HepG2 (cell line): ENCODE data around the gene NELFCD. TPM values are rescaled to one million over a fixed set of nuclear protein-coding genes. Genes with fewer than 3 reads are reported as not detected.
A peak's percentile ranks its signal among the peaks of the same experiment; 100 is the strongest.

Source experiments
- BHLHE40 ChIP-seq: IDR thresholded peaks from 2 replicates; pipeline ENCODE4 v1.6.1; 2011; ENCODE audit warnings: low read length, improper control_type of control experiment
- HNRNPL ChIP-seq: fragments of 200-400 bp; formaldehyde crosslinking; IDR thresholded peaks from 2 replicates; pipeline ENCODE4 v1.6.1; 2017; ENCODE audit warnings: mild to moderate bottlenecking, low read depth, low read length
- MAFG ChIP-seq: sonication (generic); formaldehyde crosslinking; IDR thresholded peaks from 2 replicates; pipeline ENCODE4 v1.5.1; 2020; ENCODE audit warnings: mild to moderate bottlenecking, missing genetic modification reagents
- MED1 ChIP-seq: sonication (generic); formaldehyde crosslinking; IDR thresholded peaks from 2 replicates; pipeline ENCODE4 v1.4.0; 2020; ENCODE audit warnings: missing genetic modification reagents
- MEIS2 ChIP-seq: sonication (generic); formaldehyde crosslinking; IDR thresholded peaks from 2 replicates; pipeline ENCODE4 v1.9.0; 2021; ENCODE audit warnings: mild to moderate bottlenecking, missing genetic modification reagents
- MIER3 ChIP-seq: IDR thresholded peaks from 2 replicates; pipeline ENCODE4 v1.6.1; 2016; ENCODE audit warnings: missing compliant biosample characterization, borderline replicate concordance
- MTA1 ChIP-seq: sonication (generic); formaldehyde crosslinking; IDR thresholded peaks from 2 replicates; pipeline ENCODE4 v1.4.0; 2020; ENCODE audit warnings: missing genetic modification reagents, mild to moderate bottlenecking, borderline replicate concordance
- ONECUT2 ChIP-seq: sonication (generic); formaldehyde crosslinking; IDR thresholded peaks from 2 replicates; pipeline ENCODE4 v1.4.0; 2020; ENCODE audit warnings: missing genetic modification reagents
- PCBP2 ChIP-seq: fragments of 200-400 bp; formaldehyde crosslinking; optimal IDR thresholded peaks from 2 replicates; pipeline ENCODE3; 2018; ENCODE audit warnings: low read length, low read depth; ENCODE audit not compliant: poor library complexity, severe bottlenecking
- REPIN1 ChIP-seq: sonication (generic); formaldehyde crosslinking; IDR thresholded peaks from 2 replicates; pipeline ENCODE4 v1.8.0; 2022; ENCODE audit warnings: missing genetic modification reagents, low read depth, mild to moderate bottlenecking, borderline replicate concordance
- TFDP2 ChIP-seq: sonication (generic); formaldehyde crosslinking; IDR thresholded peaks from 2 replicates; pipeline ENCODE4 v1.4.0; 2020; ENCODE audit warnings: missing genetic modification reagents
- ZMAT5 ChIP-seq: sonication (generic); formaldehyde crosslinking; IDR thresholded peaks from 2 replicates; pipeline ENCODE4 v1.5.0; 2020; ENCODE audit warnings: mild to moderate bottlenecking, low read depth, missing genetic modification reagents, borderline replicate concordance
- ZNF256 ChIP-seq: sonication (generic); formaldehyde crosslinking; conservative IDR thresholded peaks from 2 replicates; pipeline ENCODE4 v1.4.0; 2020; ENCODE audit warnings: missing genetic modification reagents
- ZNF326 ChIP-seq: sonication (generic); formaldehyde crosslinking; IDR thresholded peaks from 2 replicates; pipeline ENCODE4 v1.4.0; 2020; ENCODE audit warnings: missing genetic modification reagents, borderline replicate concordance
- ZNF331 ChIP-seq: sonication (generic); formaldehyde crosslinking; IDR thresholded peaks from 2 replicates; pipeline ENCODE4 v1.4.0; 2020; ENCODE audit warnings: missing genetic modification reagents
- ZNF724P ChIP-seq: sonication (generic); formaldehyde crosslinking; IDR thresholded peaks from 2 replicates; pipeline ENCODE4 v1.8.0; 2022; ENCODE audit warnings: missing genetic modification reagents, borderline replicate concordance
- ZSCAN9 ChIP-seq: IDR thresholded peaks from 2 replicates; pipeline ENCODE4 v1.6.1; 2016; ENCODE audit warnings: borderline replicate concordance
- polyA plus RNA-seq, 8 experiments: library from polyadenylated mRNA; depleted of rRNA in 3 of 8; stranded (reverse) in 7 of 8; unstranded in 1 of 8; fragments of >200 nt; fragmentation: Illumina TruSeq in 4 of 8; extraction: Trizol in 4 of 8; gene quantifications; 2 replicates each; pipeline versions ENCODE4 v1.2.1 to v1.2.3, GENCODE V29; 2011 to 2016; ENCODE audit warnings: low read depth in 4 of 8, missing spikeins in 1 of 8, mixed read lengths in 1 of 8; ENCODE audit not compliant: insufficient read depth in 1 of 8
- total RNA-seq, 5 experiments: library from RNA; depleted of rRNA; stranded (reverse); fragments of >200 nt; fragmentation: Illumina TruSeq; extraction: Trizol; gene quantifications; 2 replicates each; pipeline ENCODE4 v1.2.3, GENCODE V29; 2016; ENCODE audit warnings: low read depth in 1 of 5
- TF ChIP-seq, protein P1 (sequence below): IDR thresholded peaks from 2 replicates; pipeline ENCODE4 v1.6.1; 2016; ENCODE audit warnings: mild to moderate bottlenecking, missing biosample characterization, missing genetic modification reagents
- TF ChIP-seq, protein P2 (sequence below): sonication (generic); formaldehyde crosslinking; IDR thresholded peaks from 2 replicates; pipeline ENCODE4 v1.5.0; 2020; ENCODE audit warnings: mild to moderate bottlenecking, missing genetic modification reagents, borderline replicate concordance

Gene NELFCD
- total and polyA plus RNA-seq, 2 of the 13 experiments (the other 11 are each of a cell fraction or from before 2014, with no cell fraction given): 159 to 203 TPM

- TF ChIP-seq MIER3 (no peak), MEIS2 (CRISPR knock-in tag) (no peak), PCBP2 (no peak), TFDP2 (CRISPR knock-in tag) (no peak), ZNF724P (CRISPR knock-in tag) (no peak), ZSCAN9 (no peak), ONECUT2 (CRISPR knock-in tag) (no peak), ZNF326 (CRISPR knock-in tag) (no peak), BHLHE40 (no peak), REPIN1 (no peak), HNRNPL (peak; percentile 77; the same call in 1 of the 2 replicates), ZNF256 (CRISPR knock-in tag) (no peak), MTA1 (CRISPR knock-in tag) (0 out of 2 replicates have a peak, but pooled peaks have one; percentile 33), MED1 (CRISPR knock-in tag) (no peak), ZMAT5 (CRISPR knock-in tag) (no peak), MAFG (CRISPR knock-in tag) (0 out of 2 replicates have a peak, but pooled peaks have one; percentile 6), ZNF331 (CRISPR knock-in tag) (no peak)
- TF ChIP-seq, protein P1, sequence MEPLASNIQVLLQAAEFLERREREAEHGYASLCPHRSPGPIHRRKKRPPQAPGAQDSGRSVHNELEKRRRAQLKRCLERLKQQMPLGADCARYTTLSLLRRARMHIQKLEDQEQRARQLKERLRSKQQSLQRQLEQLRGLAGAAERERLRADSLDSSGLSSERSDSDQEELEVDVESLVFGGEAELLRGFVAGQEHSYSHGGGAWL: no peak
- TF ChIP-seq, protein P2, sequence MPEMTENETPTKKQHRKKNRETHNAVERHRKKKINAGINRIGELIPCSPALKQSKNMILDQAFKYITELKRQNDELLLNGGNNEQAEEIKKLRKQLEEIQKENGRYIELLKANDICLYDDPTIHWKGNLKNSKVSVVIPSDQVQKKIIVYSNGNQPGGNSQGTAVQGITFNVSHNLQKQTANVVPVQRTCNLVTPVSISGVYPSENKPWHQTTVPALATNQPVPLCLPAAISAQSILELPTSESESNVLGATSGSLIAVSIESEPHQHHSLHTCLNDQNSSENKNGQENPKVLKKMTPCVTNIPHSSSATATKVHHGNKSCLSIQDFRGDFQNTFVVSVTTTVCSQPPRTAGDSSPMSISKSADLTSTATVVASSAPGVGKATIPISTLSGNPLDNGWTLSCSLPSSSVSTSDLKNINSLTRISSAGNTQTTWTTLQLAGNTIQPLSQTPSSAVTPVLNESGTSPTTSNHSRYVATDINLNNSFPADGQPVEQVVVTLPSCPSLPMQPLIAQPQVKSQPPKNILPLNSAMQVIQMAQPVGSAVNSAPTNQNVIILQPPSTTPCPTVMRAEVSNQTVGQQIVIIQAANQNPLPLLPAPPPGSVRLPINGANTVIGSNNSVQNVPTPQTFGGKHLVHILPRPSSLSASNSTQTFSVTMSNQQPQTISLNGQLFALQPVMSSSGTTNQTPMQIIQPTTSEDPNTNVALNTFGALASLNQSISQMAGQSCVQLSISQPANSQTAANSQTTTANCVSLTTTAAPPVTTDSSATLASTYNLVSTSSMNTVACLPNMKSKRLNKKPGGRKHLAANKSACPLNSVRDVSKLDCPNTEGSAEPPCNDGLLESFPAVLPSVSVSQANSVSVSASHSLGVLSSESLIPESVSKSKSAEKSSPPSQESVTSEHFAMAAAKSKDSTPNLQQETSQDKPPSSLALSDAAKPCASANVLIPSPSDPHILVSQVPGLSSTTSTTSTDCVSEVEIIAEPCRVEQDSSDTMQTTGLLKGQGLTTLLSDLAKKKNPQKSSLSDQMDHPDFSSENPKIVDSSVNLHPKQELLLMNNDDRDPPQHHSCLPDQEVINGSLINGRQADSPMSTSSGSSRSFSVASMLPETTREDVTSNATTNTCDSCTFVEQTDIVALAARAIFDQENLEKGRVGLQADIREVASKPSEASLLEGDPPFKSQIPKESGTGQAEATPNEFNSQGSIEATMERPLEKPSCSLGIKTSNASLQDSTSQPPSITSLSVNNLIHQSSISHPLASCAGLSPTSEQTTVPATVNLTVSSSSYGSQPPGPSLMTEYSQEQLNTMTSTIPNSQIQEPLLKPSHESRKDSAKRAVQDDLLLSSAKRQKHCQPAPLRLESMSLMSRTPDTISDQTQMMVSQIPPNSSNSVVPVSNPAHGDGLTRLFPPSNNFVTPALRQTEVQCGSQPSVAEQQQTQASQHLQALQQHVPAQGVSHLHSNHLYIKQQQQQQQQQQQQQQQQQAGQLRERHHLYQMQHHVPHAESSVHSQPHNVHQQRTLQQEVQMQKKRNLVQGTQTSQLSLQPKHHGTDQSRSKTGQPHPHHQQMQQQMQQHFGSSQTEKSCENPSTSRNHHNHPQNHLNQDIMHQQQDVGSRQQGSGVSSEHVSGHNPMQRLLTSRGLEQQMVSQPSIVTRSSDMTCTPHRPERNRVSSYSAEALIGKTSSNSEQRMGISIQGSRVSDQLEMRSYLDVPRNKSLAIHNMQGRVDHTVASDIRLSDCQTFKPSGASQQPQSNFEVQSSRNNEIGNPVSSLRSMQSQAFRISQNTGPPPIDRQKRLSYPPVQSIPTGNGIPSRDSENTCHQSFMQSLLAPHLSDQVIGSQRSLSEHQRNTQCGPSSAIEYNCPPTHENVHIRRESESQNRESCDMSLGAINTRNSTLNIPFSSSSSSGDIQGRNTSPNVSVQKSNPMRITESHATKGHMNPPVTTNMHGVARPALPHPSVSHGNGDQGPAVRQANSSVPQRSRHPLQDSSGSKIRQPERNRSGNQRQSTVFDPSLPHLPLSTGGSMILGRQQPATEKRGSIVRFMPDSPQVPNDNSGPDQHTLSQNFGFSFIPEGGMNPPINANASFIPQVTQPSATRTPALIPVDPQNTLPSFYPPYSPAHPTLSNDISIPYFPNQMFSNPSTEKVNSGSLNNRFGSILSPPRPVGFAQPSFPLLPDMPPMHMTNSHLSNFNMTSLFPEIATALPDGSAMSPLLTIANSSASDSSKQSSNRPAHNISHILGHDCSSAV (CRISPR knock-in tag): no peak
Measured at GRCh38 chr20:59007665-59008511, 26.8 kb downstream of the NELFCD start (continued).
